DMS53 treated with DMSO at 0.1 percent for 48 hours (cell line): Measurements from ENCODE around the gene C14orf180.
"Not testable (repeated sequence)": the region's sequence is repeated elsewhere in the genome, so short reads cannot be mapped to it uniquely, and the experiment has no call there.

Experiments used
- DNase-seq: peaks from one replicate; lab custom pipeline; 2025; ENCODE audit not compliant: unreplicated experiment; lab: John Stamatoyannopoulos, UW

C14orf180 gene

GRCh38 chr14:104604458-104605449 lies 25.2 kb downstream of the C14orf180 start, which contains the start of gene TMEM179:
TMEM179 (minus strand) TSS chr14:104604772; CDS start chr14:104604741, 31 bp downstream.
- no peak for DNase-seq

GRCh38 chr14:104609666-104610065 lies 30.1 kb downstream of the C14orf180 start:
- DNase-seq, result no peak

GRCh38 chr14:104610749-104611310 lies 31.3 kb downstream of the C14orf180 start:
- DNase-seq, result no peak

GRCh38 chr14:104611881-104612280 lies 32.3 kb downstream of the C14orf180 start:
- DNase-seq, result no peak

GRCh38 chr14:104614126-104614812 lies 34.7 kb downstream of the C14orf180 start:
- DNase-seq, result no peak

- DNase-seq, result no peak
Observed at GRCh38 chr14:104624939-104625338, 45.4 kb downstream of the C14orf180 start.

GRCh38 chr14:104632781-104633180 lies 53.2 kb downstream of the C14orf180 start:
- DNase-seq, result no peak

GRCh38 chr14:104633276-104634137 lies 53.9 kb downstream of the C14orf180 start:
- no peak for DNase-seq

GRCh38 chr14:104634138-104634760 lies 54.7 kb downstream of the C14orf180 start:
- DNase-seq, result no peak

GRCh38 chr14:104634886-104635570 lies 55.5 kb downstream of the C14orf180 start:
- DNase-seq, result no peak

GRCh38 chr14:104635717-104636116 lies 56.2 kb downstream of the C14orf180 start:
- DNase-seq, result no peak

GRCh38 chr14:104636131-104636530 lies 56.6 kb downstream of the C14orf180 start:
- DNase-seq, result no peak

- not testable (repeated sequence) for DNase-seq
Observed at GRCh38 chr14:104636846-104637545, 57.4 kb downstream of the C14orf180 start.

GRCh38 chr14:104637546-104638003 lies 58.0 kb downstream of the C14orf180 start:
- no peak for DNase-seq

GRCh38 chr14:104638190-104638589 lies 58.6 kb downstream of the C14orf180 start:
- DNase-seq, result no peak

- DNase-seq, result no peak
Observed at GRCh38 chr14:104638927-104639450, 59.4 kb downstream of the C14orf180 start.

GRCh38 chr14:104639471-104639870 lies 59.9 kb downstream of the C14orf180 start:
- DNase-seq, result no peak
